HG03354 (cell line): ENCODE data around the gene ABLIM3.
"Not testable (repeated sequence)": the region's sequence is repeated elsewhere in the genome, so short reads cannot be mapped to it uniquely, and the experiment has no call there.

Experiments
- ATAC-seq: cut with Tn5 transposase; IDR thresholded peaks from one replicate; pipeline ENCODE4 v1.9.1; 2021; ENCODE audit warnings: mild to moderate bottlenecking; ENCODE audit not compliant: unreplicated experiment, poor library complexity, severe bottlenecking

ABLIM3 gene

DNA sequence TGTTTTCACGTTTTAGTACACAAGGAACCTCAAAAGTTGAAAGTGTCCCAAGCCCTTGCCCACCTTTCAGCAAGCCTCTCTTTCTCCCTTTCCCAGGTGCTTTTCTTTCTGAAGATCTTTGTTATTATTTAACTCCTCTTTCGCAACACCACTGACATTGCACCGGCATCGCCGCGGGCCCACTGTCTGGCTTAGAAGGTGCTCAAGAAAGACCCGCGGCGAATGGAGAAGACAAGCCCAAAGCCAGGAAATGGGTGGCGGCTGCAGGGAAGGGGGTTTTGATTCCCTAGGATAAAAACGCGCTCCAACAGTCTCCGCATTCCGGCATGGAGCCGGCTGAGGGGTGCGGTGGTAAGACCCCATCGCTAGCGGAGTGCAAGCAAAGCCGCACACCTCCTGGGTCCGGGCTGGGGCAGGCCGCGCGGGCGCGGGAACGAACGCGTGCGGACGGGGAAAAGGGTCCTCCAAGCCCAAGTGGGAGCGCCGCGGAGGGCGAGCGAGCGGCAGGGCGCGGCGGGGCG is 130.0 kb downstream of the ABLIM3 start:
- ATAC-seq = peak; percentile 2

DNA sequence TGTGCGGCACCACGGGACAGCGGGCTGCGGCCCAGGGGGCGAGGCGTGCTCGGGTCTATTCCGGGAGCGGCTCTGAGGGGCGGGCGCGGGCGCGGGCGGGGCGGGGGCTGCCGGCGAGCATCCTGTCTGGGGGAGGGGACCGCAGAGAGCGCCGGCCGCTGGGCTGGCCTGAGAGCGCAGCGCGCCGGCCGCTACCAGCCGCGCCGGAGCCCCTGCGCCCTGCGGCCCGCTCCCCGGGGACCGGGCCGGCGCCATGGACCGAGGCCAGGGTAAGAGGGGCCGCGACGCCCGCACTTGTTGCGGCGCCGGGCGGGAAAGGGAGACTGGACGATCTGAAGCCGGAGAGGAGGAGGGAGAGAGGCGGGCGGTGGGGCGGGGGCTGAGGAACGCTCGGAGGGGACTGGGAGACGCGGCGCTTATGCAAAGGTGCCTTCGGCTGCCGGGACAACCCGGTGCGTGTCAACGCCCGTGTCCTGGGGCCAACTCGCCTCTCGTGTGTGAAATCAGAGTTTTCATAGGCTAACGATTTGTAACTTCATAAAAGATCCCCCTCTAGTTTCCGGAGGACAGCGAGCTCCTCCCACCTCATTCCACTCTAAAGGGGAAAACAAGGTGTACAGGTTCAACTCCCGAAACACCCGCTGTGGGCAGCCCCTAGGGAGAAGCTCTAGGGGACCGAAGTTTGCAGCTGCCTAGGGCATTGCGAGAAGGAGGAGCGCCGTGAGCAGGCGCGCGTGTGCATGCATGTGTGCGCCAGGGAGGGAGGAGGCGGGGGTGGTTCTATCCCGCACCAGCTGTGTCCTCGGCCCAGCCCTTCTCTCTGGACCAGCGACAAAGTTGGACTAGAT is 130.6 kb downstream of the ABLIM3 start, which contains the start of gene AFAP1L1:
Gene AFAP1L1, plus strand, starts transcription at position 144 of the 848 bp plus-strand sequence. Its CDS starts 110 bp downstream, at position 254.
- ATAC-seq = peak; percentile 43

DNA sequence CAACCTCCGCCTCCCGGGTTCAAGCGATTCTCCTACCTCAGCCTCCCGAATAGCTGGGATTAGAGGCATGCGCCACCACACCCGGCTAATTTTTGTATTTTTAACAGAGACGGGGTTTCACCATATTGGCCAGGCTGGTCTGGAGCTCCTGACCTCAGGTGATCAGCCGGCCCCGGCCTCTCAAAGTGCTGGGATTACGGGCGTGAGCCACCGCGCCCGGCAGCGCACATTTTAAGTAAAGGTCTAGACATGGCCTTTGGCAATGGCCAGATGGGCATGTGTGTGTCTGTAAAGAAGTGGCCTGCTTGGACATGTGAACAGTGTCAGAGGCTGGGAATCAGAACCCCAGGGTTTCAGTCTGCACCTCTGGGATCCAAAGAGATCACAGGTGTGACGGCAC is 131.5 kb downstream of the ABLIM3 start:
- ATAC-seq = not testable (repeated sequence)

DNA sequence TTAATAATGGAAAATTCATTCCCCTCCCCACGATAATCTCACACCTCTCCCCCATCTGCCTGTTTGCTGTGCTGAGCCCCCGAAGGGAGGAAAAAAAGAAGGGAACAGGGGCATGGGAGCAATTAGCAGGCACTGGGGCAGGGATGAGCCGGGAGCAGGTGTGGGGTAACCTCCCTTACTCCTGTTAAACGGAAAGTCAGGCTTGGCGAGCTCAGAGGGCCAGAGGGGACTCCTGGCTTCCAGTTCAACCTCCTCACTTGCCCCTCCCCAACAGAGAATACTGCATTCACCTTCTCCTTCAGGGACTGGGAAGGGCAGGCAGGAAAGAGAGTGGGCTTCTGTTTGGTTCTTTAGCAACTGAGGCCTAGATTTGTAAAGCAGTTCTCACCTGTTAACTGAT is 131.9 kb downstream of the ABLIM3 start:
- ATAC-seq = no peak

DNA sequence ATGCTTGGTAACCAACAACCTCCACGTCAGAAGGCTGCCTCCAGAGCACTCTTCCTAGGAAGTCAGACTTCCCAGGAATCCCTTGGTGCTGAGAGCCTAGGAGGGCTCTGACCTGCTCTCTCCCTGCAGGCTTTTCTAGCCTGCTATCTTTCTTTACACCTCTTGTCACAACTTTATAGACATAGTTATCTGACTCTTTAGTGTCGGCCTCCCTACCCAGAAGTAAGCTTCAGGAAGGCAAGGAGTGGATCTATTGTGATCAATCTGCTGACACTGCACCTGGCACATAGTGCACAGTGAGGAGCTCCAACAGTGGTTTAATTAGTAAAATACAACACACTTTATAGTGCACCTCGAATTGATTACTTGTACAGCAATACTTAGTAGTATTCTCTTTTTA is 132.7 kb downstream of the ABLIM3 start:
- no peak for ATAC-seq

DNA sequence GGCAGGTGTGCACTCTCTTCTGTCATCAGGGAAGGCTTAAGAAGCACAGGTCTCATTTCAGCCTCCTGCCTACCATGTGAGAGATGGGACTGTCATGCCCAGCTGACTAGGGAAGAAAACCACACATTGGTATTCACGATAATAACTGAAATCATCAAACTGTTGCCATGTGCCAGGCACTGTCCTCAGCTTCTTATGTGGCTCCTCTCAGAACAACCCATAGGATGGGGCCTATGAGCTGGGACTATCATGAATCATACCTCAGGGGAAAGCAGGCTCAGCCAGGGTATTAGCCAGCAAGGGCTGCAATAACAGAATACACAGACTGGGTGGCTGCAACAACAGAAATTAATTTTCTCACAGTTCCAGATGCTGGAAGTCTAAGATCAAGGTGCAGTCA is 133.6 kb downstream of the ABLIM3 start:
- no peak for ATAC-seq

DNA sequence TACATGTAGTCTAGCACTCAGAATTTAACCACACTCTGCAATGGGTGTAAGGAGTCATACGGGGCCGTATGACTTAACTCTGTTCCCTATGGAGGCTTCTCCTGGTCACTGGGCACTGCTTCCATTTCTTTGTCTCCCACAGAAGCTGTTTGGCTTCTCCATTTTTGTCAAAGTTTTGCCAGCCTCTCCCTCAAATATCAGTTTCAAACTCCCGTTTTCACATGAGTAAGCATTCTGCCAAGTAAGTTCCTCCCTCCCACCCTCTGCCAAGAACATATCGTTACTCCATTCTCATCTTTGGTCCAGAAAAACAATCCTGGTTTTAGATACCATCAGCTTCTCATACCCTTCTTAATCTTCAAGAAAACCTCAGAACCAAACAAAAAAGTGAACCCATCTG is 136.5 kb downstream of the ABLIM3 start:
- ATAC-seq = no peak

DNA sequence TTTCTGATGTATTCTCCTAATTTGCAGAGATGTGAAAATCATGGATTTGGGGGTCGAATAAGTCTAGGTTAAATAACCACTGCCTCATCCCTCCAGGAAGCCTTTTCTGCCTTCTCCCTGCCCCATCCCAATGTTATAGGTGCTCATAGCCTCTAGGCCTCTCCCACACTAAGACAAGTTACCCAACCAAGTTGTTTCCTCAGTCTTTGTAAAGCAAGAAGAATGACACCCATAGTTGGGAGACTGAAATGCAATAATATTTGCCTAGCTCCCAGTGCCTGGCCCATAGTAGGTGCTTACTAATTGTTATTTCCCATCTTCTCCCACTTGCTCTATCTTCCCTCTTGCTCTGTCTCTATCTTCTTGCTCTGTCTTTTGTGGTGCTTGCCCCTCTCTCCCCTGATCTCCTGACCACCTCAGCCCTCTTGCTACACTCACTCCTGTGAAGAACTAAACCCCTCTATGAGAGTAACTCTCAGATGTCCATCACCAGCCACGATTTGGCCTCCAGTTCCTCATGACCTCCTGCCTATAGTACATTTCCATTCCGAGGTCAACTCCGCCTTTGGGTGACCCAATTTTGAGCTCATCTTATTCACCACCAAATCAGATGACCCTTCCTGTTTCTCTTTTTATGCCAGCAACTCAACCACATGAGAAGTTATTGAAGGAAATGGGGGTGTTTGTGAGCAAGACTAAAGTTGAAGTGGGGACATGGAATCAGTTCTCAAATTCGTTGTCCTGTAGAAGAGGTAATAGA is 137.3 kb downstream of the ABLIM3 start:
- ATAC-seq = no peak

DNA sequence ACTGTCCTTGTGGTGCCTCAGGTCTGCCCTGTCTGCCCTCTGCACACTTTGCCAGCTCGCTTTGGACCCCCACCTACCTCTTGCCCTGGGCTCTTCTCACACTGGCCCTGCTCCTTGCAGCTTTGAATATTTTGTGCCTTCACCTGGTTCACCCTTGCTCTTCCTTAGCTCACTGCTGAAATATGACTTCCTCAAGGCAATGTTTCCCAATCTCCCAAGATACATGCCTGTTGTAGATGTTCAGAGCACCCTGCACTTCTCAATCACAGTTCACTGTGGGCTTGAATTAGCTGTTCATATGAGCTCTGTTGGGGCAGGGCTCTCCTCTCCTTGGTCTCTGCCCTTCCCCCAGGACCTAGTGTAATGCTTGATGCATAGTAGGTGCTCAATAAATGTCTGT is 138.4 kb downstream of the ABLIM3 start:
- no peak for ATAC-seq

DNA sequence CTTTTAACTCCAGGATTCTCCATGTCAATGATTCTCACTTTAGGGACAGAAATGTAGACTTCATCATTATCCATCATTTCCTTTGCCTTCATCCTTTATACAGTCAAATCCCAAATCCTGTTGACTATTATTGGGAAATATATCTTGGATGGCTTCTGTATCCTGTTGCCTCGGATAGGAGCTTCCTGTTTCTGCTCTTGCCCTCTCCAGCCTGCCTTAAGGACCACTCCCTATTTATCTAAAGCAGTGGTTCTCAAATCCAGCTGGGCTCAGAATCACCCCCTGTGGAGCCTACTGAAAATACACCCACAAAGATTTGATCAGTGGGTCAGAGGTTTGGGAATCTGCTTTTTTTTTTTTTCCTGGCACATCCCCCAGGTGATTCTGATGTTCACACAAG is 138.8 kb downstream of the ABLIM3 start:
- ATAC-seq = no peak

DNA sequence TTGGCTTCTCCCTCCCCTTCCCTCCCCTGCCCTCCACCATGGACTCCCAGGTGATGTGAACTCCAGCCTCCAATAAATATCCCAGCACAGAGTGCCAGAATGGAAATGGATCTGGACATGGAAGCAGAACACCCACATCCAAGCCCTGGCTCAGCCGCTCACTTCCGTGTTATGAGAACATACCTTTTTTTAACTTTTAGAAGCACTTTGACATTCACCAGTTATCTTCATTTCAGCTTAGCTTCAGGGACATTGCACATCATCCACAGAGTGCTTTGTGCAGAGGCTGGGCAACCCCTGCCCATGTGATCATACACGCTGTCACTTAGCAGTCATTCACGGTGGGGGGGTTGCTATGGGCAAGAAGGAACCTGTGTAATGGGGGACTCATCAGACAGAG is 139.5 kb downstream of the ABLIM3 start:
- ATAC-seq = no peak

DNA sequence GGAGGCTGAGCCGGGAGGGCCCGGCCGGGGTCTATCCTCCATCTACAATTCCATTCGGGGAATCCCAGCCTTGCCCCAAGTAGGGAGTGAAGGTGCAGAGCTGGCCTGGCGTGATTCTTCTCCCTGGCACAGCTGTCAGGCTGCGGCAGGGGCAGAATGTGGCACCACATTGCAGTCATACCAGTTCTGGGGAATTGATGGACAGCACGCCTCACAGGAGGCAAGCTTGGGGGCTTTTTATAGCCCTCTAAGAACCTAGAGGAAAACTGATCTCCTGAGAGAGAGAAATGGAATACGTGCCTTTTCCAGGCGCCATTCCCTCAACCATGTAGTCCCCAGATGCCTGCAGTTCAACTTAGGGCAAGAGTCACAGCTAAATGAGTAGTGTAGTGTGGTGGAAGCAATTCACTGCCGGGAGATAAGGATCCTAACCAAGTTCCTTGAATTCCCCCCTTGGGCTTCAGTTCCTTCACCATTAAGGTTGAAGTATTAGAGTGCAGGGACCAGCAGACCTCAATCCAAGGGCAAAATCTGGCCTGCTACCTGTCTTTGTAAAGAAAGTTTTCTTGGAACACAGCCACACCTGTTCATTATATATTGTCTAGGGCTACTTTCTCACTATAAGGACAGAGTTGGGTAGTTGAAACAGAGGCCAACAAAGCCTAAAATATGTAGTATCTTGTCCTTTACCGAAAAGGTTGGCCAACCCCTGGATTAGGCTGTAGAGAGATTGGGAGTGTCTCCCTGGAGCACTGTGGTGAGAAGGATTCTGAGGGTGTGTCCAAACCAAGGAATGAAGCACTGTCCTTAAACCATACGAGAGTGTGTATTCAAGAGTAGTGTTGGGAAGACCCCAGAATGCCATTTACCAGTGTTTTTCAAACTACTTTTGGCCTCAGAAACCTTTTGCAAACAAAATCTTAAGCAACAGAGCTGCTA is 141.0 kb downstream of the ABLIM3 start:
- ATAC-seq = no peak

DNA sequence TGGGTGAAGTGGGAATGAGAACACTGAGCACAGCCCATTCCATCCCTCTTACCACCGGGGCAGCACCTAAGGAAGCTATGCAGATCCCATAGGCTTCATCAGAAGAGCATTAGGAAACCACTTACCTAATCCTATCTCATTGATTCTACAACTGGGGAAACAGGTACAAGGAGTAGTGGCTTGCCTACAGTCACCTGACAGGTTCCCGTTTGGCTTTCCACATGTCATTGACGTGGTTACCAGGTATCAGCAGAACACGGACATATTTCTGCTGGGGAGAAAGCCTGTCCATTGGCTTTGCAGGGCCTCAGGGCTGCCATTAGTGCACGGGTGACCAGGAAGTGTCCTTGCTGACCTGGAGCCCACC is 141.7 kb downstream of the ABLIM3 start:
- no peak for ATAC-seq

DNA sequence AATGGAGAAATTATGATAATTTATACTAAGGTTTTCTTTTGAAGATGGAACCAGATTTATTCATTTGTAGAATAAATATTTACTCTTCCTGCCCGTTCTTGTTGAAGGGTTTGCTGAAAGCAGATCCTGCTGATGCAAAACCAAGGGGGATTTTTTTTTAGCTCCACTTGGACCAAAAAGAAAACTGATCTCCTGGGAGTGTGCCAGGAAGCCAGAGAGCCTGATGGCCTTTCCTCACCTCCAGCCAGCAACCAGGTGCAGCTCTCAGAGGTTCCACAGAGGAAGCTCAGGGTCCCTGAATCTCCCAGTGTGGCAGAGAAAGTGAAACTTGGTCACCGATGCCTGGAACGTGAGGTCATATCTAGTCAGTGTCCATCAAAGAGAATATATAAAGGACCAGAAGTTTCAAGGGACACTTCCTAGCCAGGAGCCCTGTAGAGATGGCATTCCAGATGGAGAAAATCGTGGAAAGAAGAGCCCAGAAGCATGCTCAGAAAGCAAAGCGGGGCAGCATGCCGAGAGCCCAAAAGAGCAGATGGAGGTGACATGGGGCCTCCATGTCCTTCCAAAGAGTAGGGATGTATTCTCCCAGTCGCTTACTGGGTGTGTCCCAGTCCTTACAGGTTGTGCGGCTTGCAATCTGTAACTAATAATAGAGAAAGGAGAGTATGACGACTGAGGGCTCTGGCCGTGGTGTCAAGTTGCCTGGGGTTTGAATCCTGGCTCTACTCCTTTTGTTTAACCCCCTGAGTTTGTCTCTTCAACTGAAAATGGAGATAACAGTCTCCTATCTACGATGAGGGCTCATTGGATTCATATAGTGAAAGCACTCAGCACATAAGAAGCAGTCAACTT is 142.6 kb downstream of the ABLIM3 start:
- no peak for ATAC-seq

DNA sequence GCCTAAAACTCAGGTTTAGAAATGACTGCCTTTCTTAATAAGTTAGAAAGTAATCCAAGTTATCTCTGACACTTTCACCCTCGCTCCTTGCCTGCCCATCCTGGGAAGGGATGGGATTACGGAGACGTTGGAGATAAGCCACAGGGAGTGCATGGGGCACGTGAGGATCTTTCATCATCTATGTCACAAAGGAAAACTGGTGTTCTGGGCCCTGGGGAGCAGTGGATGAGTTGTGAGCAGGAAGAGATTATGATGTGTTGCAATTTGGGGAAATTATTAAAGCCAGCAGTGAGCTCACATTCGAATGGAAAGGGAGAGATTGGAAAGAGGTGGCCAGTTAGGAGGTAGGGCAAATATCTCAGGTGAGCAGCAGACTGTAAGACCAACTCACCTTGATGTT is 143.2 kb downstream of the ABLIM3 start:
- ATAC-seq = no peak

DNA sequence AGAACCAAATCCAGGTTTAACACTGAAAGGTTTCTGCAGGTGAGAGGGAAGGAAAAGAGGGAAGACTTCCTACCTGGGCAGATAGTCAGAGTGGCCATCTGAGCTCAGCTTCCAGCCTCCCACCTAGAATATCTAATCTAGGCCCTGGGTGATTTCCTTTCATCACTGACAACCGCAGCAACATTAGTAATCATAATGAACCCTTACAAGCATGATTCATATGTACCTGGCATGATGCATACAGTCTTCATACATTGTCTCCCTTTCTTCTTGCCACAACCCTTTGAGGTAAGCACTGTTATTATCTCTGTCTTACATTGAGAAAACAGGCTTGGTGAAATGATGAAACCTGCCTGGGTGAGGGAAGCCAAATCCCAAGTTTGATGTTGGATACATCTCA is 143.9 kb downstream of the ABLIM3 start:
- no peak for ATAC-seq

DNA sequence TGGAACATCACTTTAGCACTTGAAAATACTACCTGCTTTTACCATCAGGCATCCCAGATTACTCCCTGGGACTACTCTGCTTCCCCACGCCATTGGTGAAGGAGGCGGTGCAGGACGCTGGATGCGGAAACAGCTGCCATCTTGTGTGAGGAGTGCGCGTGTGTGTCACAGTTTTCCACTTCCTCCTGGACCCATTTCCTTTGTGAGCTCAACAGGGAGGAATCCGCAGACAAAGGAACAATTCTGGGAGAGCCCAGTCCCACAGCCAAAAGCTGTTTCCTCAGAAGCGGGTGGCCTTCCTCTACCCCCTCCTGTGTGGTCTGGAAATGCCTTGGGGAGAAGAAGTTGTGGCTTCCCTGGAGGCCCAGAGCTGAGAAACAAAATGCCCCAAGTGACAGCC is 147.1 kb downstream of the ABLIM3 start:
- ATAC-seq = no peak

DNA sequence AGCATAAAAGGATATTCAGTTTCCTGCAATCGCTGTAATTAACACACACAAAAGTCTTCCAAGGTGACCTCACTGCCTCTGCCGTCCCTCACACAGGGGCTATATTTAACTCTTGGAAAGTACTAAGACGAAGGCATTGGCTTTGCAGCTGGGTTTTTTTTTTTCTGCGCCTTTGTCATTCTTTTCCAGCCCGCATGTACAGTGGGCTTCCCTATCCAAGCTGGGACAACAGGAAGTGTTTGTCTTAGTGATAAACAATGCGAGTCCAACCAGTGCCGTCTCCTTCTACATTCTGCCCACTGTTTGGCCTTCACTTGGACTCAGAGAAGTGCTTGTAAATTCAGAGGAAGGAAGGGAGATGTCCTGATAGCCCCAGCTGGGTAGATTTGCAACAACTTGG is 148.0 kb downstream of the ABLIM3 start:
- ATAC-seq = no peak
